ENCODE measurements around the gene EIF3J.

DNA sequence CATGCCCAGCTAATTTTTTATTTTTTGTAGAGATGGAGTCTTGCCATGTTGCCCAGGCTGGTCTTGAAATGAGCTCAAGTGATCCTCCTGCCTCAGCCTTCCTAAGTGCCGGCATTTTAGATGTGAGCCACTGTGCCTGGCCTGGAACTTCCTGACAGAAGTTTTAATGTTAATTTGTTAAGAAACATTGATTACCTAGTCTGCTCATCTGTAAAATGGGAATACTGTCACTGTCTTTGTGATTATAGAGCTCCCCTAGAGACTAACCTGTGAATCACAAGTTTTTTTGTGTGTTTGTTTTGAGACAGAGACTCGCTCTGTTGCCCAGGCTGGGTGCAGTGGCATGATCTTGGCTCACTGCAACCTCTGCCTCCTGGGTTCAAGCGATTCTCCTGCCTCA lies 4.3 kb upstream of the EIF3J start:
- TF ChIP-seq CTCF (IDR thresholded peaks at IDR 0.05) = no peak
- no peak for TF ChIP-seq POLR2A (IDR thresholded peaks at IDR 0.05)
- TF ChIP-seq POLR2AphosphoS5 (IDR thresholded peaks at IDR 0.05) = no peak
